HG02678 (cell line): ENCODE results near the gene ACVR1.

Experiments
- ATAC-seq: cut with Tn5 transposase; IDR thresholded peaks from one replicate; pipeline ENCODE4 v1.9.1; 2021; ENCODE audit warnings: mild to moderate bottlenecking, moderate library complexity; ENCODE audit not compliant: unreplicated experiment

Gene ACVR1

GRCh38 chr2:157857881-157858280 lies 18.2 kb downstream of the ACVR1 start:
- no peak for ATAC-seq

- ATAC-seq = no peak
Measured at GRCh38 chr2:157856187-157856515, 20.0 kb downstream of the ACVR1 start.

GRCh38 chr2:157853820-157854219 lies 22.3 kb downstream of the ACVR1 start:
- no peak for ATAC-seq

GRCh38 chr2:157853211-157853610 lies 22.9 kb downstream of the ACVR1 start:
- no peak for ATAC-seq

GRCh38 chr2:157849591-157849990 lies 26.5 kb downstream of the ACVR1 start:
- ATAC-seq = no peak

- no peak for ATAC-seq
Measured at GRCh38 chr2:157848213-157848612, 27.9 kb downstream of the ACVR1 start.

- ATAC-seq = no peak
Measured at GRCh38 chr2:157845081-157845480, 31.0 kb downstream of the ACVR1 start.

GRCh38 chr2:157843935-157844334 lies 32.2 kb downstream of the ACVR1 start:
- ATAC-seq = no peak

GRCh38 chr2:157843081-157843480 lies 33.0 kb downstream of the ACVR1 start:
- no peak for ATAC-seq

GRCh38 chr2:157842106-157842879 lies 33.8 kb downstream of the ACVR1 start:
- ATAC-seq = no peak

- no peak for ATAC-seq
Measured at GRCh38 chr2:157841485-157841884, 34.6 kb downstream of the ACVR1 start.

GRCh38 chr2:157840568-157841156 lies 35.5 kb downstream of the ACVR1 start:
- ATAC-seq = no peak

- ATAC-seq = no peak
Measured at GRCh38 chr2:157839822-157840221, 36.3 kb downstream of the ACVR1 start.

- ATAC-seq = no peak
Measured at GRCh38 chr2:157839162-157839801, 36.8 kb downstream of the ACVR1 start.

- ATAC-seq = no peak
Measured at GRCh38 chr2:157838442-157839161, 37.5 kb downstream of the ACVR1 start.

- ATAC-seq = no peak
Measured at GRCh38 chr2:157837851-157838441, 38.2 kb downstream of the ACVR1 start.

GRCh38 chr2:157836531-157836930 lies 39.6 kb downstream of the ACVR1 start:
- ATAC-seq = no peak

GRCh38 chr2:157835425-157835824 lies 40.7 kb downstream of the ACVR1 start:
- ATAC-seq = no peak

- no peak for ATAC-seq
Measured at GRCh38 chr2:157835006-157835405, 41.1 kb downstream of the ACVR1 start.

GRCh38 chr2:157833721-157834120 lies 42.4 kb downstream of the ACVR1 start:
- no peak for ATAC-seq
